ENCODE data around the gene CAPN5.
"Not testable (repeated sequence)": the region's sequence is repeated elsewhere in the genome, so short reads cannot be mapped to it uniquely, and the experiment has no call there.

CAPN5 gene

GRCh38 chr11:77044886-77045285, 21.9 kb upstream of the CAPN5 start:
- no peak for DNase-seq

- peak; percentile 97 for DNase-seq
Observed at GRCh38 chr11:77046060-77046501, 20.7 kb upstream of the CAPN5 start.

- no peak for DNase-seq
Observed at GRCh38 chr11:77047007-77047927, 19.5 kb upstream of the CAPN5 start.

GRCh38 chr11:77047928-77048446, 18.8 kb upstream of the CAPN5 start:
- not testable (repeated sequence) for DNase-seq

- DNase-seq, result no peak
Observed at GRCh38 chr11:77049026-77049425, 17.7 kb upstream of the CAPN5 start.

GRCh38 chr11:77051511-77051910, 15.3 kb upstream of the CAPN5 start:
- no peak for DNase-seq

- no peak for DNase-seq
Observed at GRCh38 chr11:77052518-77052917, 14.3 kb upstream of the CAPN5 start.

- no peak for DNase-seq
Observed at GRCh38 chr11:77053217-77054015, 13.4 kb upstream of the CAPN5 start.

GRCh38 chr11:77054084-77054483, 12.7 kb upstream of the CAPN5 start:
- no peak for DNase-seq

GRCh38 chr11:77055101-77055561, 11.6 kb upstream of the CAPN5 start:
- no peak for DNase-seq

- no peak for DNase-seq
Observed at GRCh38 chr11:77055913-77056312, 10.9 kb upstream of the CAPN5 start.

GRCh38 chr11:77056814-77057402, 9.9 kb upstream of the CAPN5 start:
- DNase-seq, result no peak

GRCh38 chr11:77057938-77058474, 8.8 kb upstream of the CAPN5 start:
- no peak for DNase-seq

GRCh38 chr11:77058900-77059299, 7.9 kb upstream of the CAPN5 start:
- no peak for DNase-seq

GRCh38 chr11:77059806-77060205, 7.0 kb upstream of the CAPN5 start:
- no peak for DNase-seq

GRCh38 chr11:77060234-77060633, 6.5 kb upstream of the CAPN5 start:
- no peak for DNase-seq

- not testable (repeated sequence) for DNase-seq
Observed at GRCh38 chr11:77061258-77061657, 5.5 kb upstream of the CAPN5 start.

- DNase-seq, result no peak
Observed at GRCh38 chr11:77062924-77063323, 3.8 kb upstream of the CAPN5 start.

GRCh38 chr11:77063407-77063806, 3.4 kb upstream of the CAPN5 start:
- no peak for DNase-seq

GRCh38 chr11:77063861-77064260, 2.9 kb upstream of the CAPN5 start:
- DNase-seq, result no peak

- DNase-seq, result no peak
Observed at GRCh38 chr11:77064648-77065217, 2.0 kb upstream of the CAPN5 start.

GRCh38 chr11:77065878-77066228, 918 bp upstream of the CAPN5 start:
- no peak for DNase-seq

Measured in 8988T (cell line).